GM23338 (cell line): ENCODE data around the gene NIT2. TPM values are rescaled to one million over a fixed set of nuclear protein-coding genes. Genes with fewer than 3 reads are reported as not detected.

Experiments used
- ATAC-seq: fragments of 200-7000 bp; cut with Tn5 transposase; 3 replicates; pipeline ENCODE4 v1.9.1; 2020
- DNase-seq: peaks from one replicate; pipeline ENCODE4 v3.0.0-alpha.2; 2015; ENCODE audit warnings: low spot score
- H2AFZ ChIP-seq: fragments of 200-600 bp; sonication (generic); 2 replicates; pipeline ENCODE4 v1.8.0; 2016; ENCODE audit warnings: antibody characterized with exemption, mild to moderate bottlenecking, moderate library complexity
- H3F3A ChIP-seq: fragments of 200-600 bp; sonication (generic); replicated peaks from 2 replicates; pipeline ENCODE4 v1.8.0; 2017; ENCODE audit warnings: antibody characterized with exemption, mixed run types, low read depth
- H3K27ac ChIP-seq: fragments of 200-600 bp; sonication (generic); 2 replicates; pipeline ENCODE4 v1.6.1; 2016; ENCODE audit warnings: low read depth
- H3K27me3 ChIP-seq: fragments of 200-600 bp; sonication (generic); 2 replicates; pipeline ENCODE4 v1.8.0; 2016; ENCODE audit warnings: mild to moderate bottlenecking, mixed run types, moderate library complexity; ENCODE audit not compliant: insufficient read depth
- H3K36me3 ChIP-seq: fragments of 200-600 bp; sonication (generic); 2 replicates; pipeline ENCODE4 v1.8.0; 2016; ENCODE audit warnings: mild to moderate bottlenecking; ENCODE audit not compliant: insufficient read depth
- H3K4me1 ChIP-seq: fragments of 200-600 bp; sonication (generic); 2 replicates; pipeline ENCODE4 v1.8.0; 2016; ENCODE audit warnings: mild to moderate bottlenecking, moderate library complexity; ENCODE audit not compliant: insufficient read depth
- H3K4me2 ChIP-seq: fragments of 200-600 bp; sonication (generic); 2 replicates; pipeline ENCODE4 v1.7.1; 2017; ENCODE audit warnings: mixed run types
- H3K4me3 ChIP-seq: fragments of 200-600 bp; sonication (generic); 2 replicates; pipeline ENCODE4 v1.6.1; 2016; ENCODE audit warnings: mixed run types
- H3K79me2 ChIP-seq: fragments of 200-600 bp; sonication (generic); replicated peaks from 2 replicates; pipeline ENCODE4 v1.8.0; 2017; ENCODE audit warnings: mild to moderate bottlenecking; ENCODE audit not compliant: insufficient read depth
- H3K9me2 ChIP-seq: fragments of 200-600 bp; sonication (generic); 2 replicates; pipeline ENCODE4 v1.8.0; 2017; ENCODE audit not compliant: insufficient read depth
- H4K20me1 ChIP-seq: fragments of 200-600 bp; sonication (generic); replicated peaks from 2 replicates; pipeline ENCODE4 v1.8.0; 2017; ENCODE audit warnings: mild to moderate bottlenecking; ENCODE audit not compliant: insufficient read depth
- H3K27ac Mint-ChIP-seq: 2 replicates; pipeline ENCODE4 v1.8.0; 2020; ENCODE audit warnings: inconsistent platforms, mild to moderate bottlenecking, moderate library complexity, mixed read lengths
- H3K27me3 Mint-ChIP-seq: 3 replicates; pipeline ENCODE4 v1.8.0; 2022; ENCODE audit warnings: low read depth, mild to moderate bottlenecking, moderate library complexity, mixed read lengths, inconsistent platforms; ENCODE audit not compliant: insufficient read depth, poor library complexity
- H3K36me3 Mint-ChIP-seq: 3 replicates; pipeline ENCODE4 v1.8.0; 2021; ENCODE audit warnings: low read depth, mild to moderate bottlenecking, inconsistent platforms, moderate library complexity, mixed read lengths
- H3K4me1 Mint-ChIP-seq: 3 replicates; pipeline ENCODE4 v1.8.0; 2020; ENCODE audit warnings: mild to moderate bottlenecking, inconsistent platforms, mixed read lengths
- H3K4me3 Mint-ChIP-seq: 3 replicates; pipeline ENCODE4 v1.8.0; 2021; ENCODE audit warnings: moderate library complexity, mild to moderate bottlenecking, inconsistent platforms, mixed read lengths
- H3K9me3 Mint-ChIP-seq: 3 replicates; pipeline ENCODE4 v1.8.0; 2020; ENCODE audit warnings: moderate library complexity, mild to moderate bottlenecking, inconsistent platforms, mixed read lengths
- CREB1 ChIP-seq: fragments of 250-450 bp; sonication (Bioruptor Pico); IDR thresholded peaks from 2 replicates; pipeline ENCODE4 v1.5.0; 2020; ENCODE audit warnings: low read depth, mild to moderate bottlenecking, moderate library complexity
- CTCF ChIP-seq, 2 experiments: fragments of 200-600 bp in 1 of 2; sonication (generic) in 1 of 2; conservative IDR thresholded peaks; 2 replicates each; pipeline versions ENCODE4 v1.5.1 to v1.6.1; 2016 to 2017; ENCODE audit warnings: antibody characterized with exemption in 2 of 2, low read depth in 2 of 2, mild to moderate bottlenecking in 2 of 2, moderate library complexity in 1 of 2
- JUNB ChIP-seq: IDR thresholded peaks from one replicate; pipeline ENCODE4 v1.6.1; 2016; ENCODE audit warnings: antibody characterized with exemption; ENCODE audit not compliant: unreplicated experiment
- NANOG ChIP-seq: IDR thresholded peaks from 2 replicates; pipeline ENCODE4 v1.6.1; 2016; ENCODE audit warnings: antibody characterized with exemption, borderline replicate concordance
- POLR2AphosphoS5 ChIP-seq: IDR thresholded peaks from 2 replicates; pipeline ENCODE4 v1.6.1; 2016; ENCODE audit warnings: antibody characterized with exemption, low read depth
- STAT1 ChIP-seq: IDR thresholded peaks from one replicate; pipeline ENCODE4 v1.6.1; 2016; ENCODE audit warnings: antibody characterized with exemption; ENCODE audit not compliant: unreplicated experiment
- ZNF114 ChIP-seq: fragments of 250-450 bp; sonication (Bioruptor Pico); IDR thresholded peaks from 2 replicates; pipeline ENCODE4 v1.5.0; 2020; ENCODE audit warnings: mild to moderate bottlenecking, moderate library complexity
- ZNF331 ChIP-seq: fragments of 250-450 bp; sonication (Bioruptor Pico); IDR thresholded peaks from 2 replicates; pipeline ENCODE4 v1.5.0; 2020; ENCODE audit warnings: low read depth, mild to moderate bottlenecking, moderate library complexity
- polyA plus RNA-seq: library from polyadenylated mRNA; unstranded; fragments of >200 nt; fragmentation: Nextera tagmentation; extraction: Ambion mirVana; gene quantifications from 2 replicates; pipeline ENCODE4 v1.2.1, GENCODE V29; 2016
- total RNA-seq: library from RNA; depleted of rRNA; stranded (reverse); fragments of >200 nt; shearing (Covaris generic); gene quantifications from 2 replicates; pipeline ENCODE4 v1.2.3, GENCODE V29; 2014
- TF ChIP-seq, protein P1 (sequence below): IDR thresholded peaks from one replicate; pipeline ENCODE4 v1.6.1; 2018; ENCODE audit warnings: antibody characterized with exemption; ENCODE audit not compliant: unreplicated experiment
- TF ChIP-seq, protein P2 (sequence below): IDR thresholded peaks from 2 replicates; pipeline ENCODE4 v1.6.1; 2016; ENCODE audit warnings: antibody characterized with exemption

NIT2 gene
- total and polyA plus RNA-seq, 2 experiments from 2014 or later, result 19.2 to 53.7 TPM

DNA sequence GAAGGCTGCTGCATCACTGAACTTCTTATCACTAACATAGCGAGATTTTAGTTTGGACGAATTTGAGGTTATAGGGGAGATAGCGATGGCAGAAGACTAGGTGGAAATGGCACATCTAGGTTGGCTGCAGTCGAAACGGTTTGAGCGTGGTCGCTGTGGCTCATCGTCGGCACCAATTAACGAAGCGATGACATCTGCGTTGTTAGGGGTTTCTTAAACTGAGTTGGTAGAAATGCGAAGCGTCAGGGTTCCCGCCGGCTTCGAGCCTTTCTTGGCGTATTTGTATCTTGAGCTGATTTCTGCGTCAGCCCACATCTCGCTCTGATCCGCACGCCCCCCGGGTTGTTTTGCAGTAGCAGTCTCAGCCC lies 67.1 kb downstream of the NIT2 start (continued):
- TF ChIP-seq CTCF (conservative IDR thresholded peaks at IDR 0.05; ENCODE audit: low read depth in 2 of 2) (no peak), POLR2AphosphoS5 (no peak), NANOG (no peak), ZNF114 (CRISPR knock-in tag) (no peak), STAT1 (no peak), ZNF331 (CRISPR knock-in tag) (no peak), CREB1 (CRISPR knock-in tag) (no peak)
- TF ChIP-seq, protein P1, sequence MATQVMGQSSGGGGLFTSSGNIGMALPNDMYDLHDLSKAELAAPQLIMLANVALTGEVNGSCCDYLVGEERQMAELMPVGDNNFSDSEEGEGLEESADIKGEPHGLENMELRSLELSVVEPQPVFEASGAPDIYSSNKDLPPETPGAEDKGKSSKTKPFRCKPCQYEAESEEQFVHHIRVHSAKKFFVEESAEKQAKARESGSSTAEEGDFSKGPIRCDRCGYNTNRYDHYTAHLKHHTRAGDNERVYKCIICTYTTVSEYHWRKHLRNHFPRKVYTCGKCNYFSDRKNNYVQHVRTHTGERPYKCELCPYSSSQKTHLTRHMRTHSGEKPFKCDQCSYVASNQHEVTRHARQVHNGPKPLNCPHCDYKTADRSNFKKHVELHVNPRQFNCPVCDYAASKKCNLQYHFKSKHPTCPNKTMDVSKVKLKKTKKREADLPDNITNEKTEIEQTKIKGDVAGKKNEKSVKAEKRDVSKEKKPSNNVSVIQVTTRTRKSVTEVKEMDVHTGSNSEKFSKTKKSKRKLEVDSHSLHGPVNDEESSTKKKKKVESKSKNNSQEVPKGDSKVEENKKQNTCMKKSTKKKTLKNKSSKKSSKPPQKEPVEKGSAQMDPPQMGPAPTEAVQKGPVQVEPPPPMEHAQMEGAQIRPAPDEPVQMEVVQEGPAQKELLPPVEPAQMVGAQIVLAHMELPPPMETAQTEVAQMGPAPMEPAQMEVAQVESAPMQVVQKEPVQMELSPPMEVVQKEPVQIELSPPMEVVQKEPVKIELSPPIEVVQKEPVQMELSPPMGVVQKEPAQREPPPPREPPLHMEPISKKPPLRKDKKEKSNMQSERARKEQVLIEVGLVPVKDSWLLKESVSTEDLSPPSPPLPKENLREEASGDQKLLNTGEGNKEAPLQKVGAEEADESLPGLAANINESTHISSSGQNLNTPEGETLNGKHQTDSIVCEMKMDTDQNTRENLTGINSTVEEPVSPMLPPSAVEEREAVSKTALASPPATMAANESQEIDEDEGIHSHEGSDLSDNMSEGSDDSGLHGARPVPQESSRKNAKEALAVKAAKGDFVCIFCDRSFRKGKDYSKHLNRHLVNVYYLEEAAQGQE, result no peak

DNA sequence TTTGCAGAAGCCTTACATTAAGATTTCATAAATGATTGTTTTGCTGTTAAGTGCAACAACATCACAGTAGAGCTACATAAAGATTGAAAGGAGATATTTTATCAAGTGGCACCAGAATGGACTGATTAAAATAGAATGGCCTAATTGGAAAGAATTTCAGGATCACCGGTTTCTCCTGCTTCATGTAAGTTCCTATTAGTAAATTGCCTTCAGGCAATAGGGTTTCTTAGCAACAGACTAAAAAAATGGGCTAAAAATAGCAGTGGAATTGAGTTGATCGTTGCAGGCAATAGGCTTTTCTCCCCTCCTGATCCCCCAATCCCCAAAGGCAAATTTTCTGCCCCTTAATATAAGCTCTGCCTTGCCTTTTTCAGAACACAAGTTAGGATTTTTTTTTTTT lies 67.7 kb downstream of the NIT2 start:
- H4K20me1 ChIP-seq, result peaks cover 11% of the 10 kb centered on the region
- no peaks in the 10 kb centered on the region for H3K9me3 Mint-ChIP-seq
- H3K9me2 ChIP-seq, result no peaks in the 10 kb centered on the region
- H3K4me1 Mint-ChIP-seq, result peaks cover 22% of the 10 kb centered on the region
- no peaks in the 10 kb centered on the region for H3K27me3 ChIP-seq
- ATAC-seq (no peak), DNase-seq (peak; percentile 27)
- no peak overlapping the region for H2AFZ ChIP-seq
- peak overlapping the region; percentile 91; the same call in 1 of the 2 replicates for H3K27ac ChIP-seq
- H3K4me3 ChIP-seq, result peak overlapping the region; percentile 65
- peaks cover 87% of the 10 kb centered on the region for H3K79me2 ChIP-seq
- H3K36me3 ChIP-seq, result no peaks in the 10 kb centered on the region
- H3F3A ChIP-seq, result no peaks in the 10 kb centered on the region
- H3K4me3 Mint-ChIP-seq, result peak overlapping the region; percentile 91
- peaks cover 19% of the 10 kb centered on the region for H3K36me3 Mint-ChIP-seq
- peak overlapping the region; percentile 99 for H3K27ac Mint-ChIP-seq
- peak overlapping the region; percentile 89 for H3K4me2 ChIP-seq
- peaks cover 5% of the 10 kb centered on the region for H3K27me3 Mint-ChIP-seq
- H3K4me1 ChIP-seq, result peaks cover 16% of the 10 kb centered on the region; the same call in 1 of the 2 replicates
- TF ChIP-seq CREB1 (CRISPR knock-in tag), result no peak
- no peak for TF ChIP-seq CTCF (conservative IDR thresholded peaks at IDR 0.05; ENCODE audit: low read depth in 2 of 2)
- TF ChIP-seq, protein P1, result no peak
- TF ChIP-seq JUNB, result no peak
- no peak for TF ChIP-seq STAT1
- TF ChIP-seq, protein P2, sequence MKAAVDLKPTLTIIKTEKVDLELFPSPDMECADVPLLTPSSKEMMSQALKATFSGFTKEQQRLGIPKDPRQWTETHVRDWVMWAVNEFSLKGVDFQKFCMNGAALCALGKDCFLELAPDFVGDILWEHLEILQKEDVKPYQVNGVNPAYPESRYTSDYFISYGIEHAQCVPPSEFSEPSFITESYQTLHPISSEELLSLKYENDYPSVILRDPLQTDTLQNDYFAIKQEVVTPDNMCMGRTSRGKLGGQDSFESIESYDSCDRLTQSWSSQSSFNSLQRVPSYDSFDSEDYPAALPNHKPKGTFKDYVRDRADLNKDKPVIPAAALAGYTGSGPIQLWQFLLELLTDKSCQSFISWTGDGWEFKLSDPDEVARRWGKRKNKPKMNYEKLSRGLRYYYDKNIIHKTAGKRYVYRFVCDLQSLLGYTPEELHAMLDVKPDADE, result no peak
